Endodermal cell (in vitro differentiated cells): ENCODE data around the gene HMOX1. TPM values are rescaled to one million over a fixed set of nuclear protein-coding genes. Genes with fewer than 3 reads are reported as not detected.

ENCODE experiments used
- DNase-seq: peaks from one replicate; pipeline ENCODE4 v3.0.0-alpha.2; 2017
- H3K27ac ChIP-seq: 2 replicates; pipeline ENCODE4 v1.5.1; 2013; ENCODE audit warnings: mild to moderate bottlenecking, low read depth, low read length, moderate library complexity
- H3K27me3 ChIP-seq: 2 replicates; pipeline ENCODE4 v1.6.1; 2013; ENCODE audit warnings: mild to moderate bottlenecking, low read length, moderate library complexity; ENCODE audit not compliant: insufficient read depth, control insufficient read depth, poor library complexity, severe bottlenecking
- H3K36me3 ChIP-seq: 2 replicates; pipeline ENCODE4 v1.7.0; 2013; ENCODE audit warnings: mild to moderate bottlenecking, low read length, moderate library complexity; ENCODE audit not compliant: control insufficient read depth, insufficient read depth
- H3K4me1 ChIP-seq: one replicate; pipeline ENCODE4 v1.7.0; 2013; ENCODE audit warnings: low read length; ENCODE audit not compliant: control insufficient read depth, insufficient read depth
- H3K4me3 ChIP-seq: 2 replicates; pipeline ENCODE4 v1.5.1; 2013; ENCODE audit warnings: mild to moderate bottlenecking, low read length, moderate library complexity
- H3K9ac ChIP-seq: 2 replicates; pipeline ENCODE4 v1.6.1; 2013; ENCODE audit warnings: mild to moderate bottlenecking, low read length, moderate library complexity; ENCODE audit not compliant: poor library complexity, severe bottlenecking; ENCODE audit errors: extremely low read depth
- H3K9me3 ChIP-seq: 2 replicates; pipeline ENCODE4 v1.6.1; 2013; ENCODE audit warnings: mild to moderate bottlenecking, low read length, moderate library complexity; ENCODE audit not compliant: control insufficient read depth
- H3K27ac Mint-ChIP-seq: 2 replicates; pipeline ENCODE4 v1.8.0; 2020; ENCODE audit warnings: mixed read lengths
- H3K27me3 Mint-ChIP-seq: 2 replicates; pipeline ENCODE4 v1.8.0; 2021; ENCODE audit warnings: mild to moderate bottlenecking, mixed read lengths; ENCODE audit not compliant: insufficient read depth
- H3K36me3 Mint-ChIP-seq: 2 replicates; pipeline ENCODE4 v1.8.0; 2020; ENCODE audit warnings: low read depth, mixed read lengths
- H3K4me1 Mint-ChIP-seq: 2 replicates; pipeline ENCODE4 v1.8.0; 2020; ENCODE audit warnings: mixed read lengths
- H3K4me3 Mint-ChIP-seq: 2 replicates; pipeline ENCODE4 v1.8.0; 2020; ENCODE audit warnings: mild to moderate bottlenecking, moderate library complexity, mixed read lengths
- H3K9me3 Mint-ChIP-seq: 2 replicates; pipeline ENCODE4 v1.8.0; 2020; ENCODE audit warnings: mild to moderate bottlenecking, mixed read lengths
- WGBS, 2 experiments: methylation state at CpG; one replicate each; pipeline versions ENCODE4 v1.1.5 to v1.1.7; 2013; ENCODE audit warnings: missing lambda C conversion rate in 2 of 2, mixed read lengths in 1 of 2; ENCODE audit not compliant: insufficient coverage in 1 of 2, insufficient read length in 1 of 2; 5-methylcytosine and 5-hydroxymethylcytosine counted together
- total RNA-seq, 2 donors: library from RNA; stranded (reverse); fragmentation: NEBNext Ultra II Directional in 1 of 2; extraction: Animal tissue kit (Norgen Biotek cat#: 25700) in 1 of 2; gene quantifications; 2 replicates in 1 of 2; 3 replicates in 1 of 2; pipeline ENCODE4 v1.2.1, GENCODE V29; 2021
- TF ChIP-seq, protein P1 (sequence below): fragments of 200-600 bp; sonication (generic); conservative IDR thresholded peaks from 2 replicates; pipeline ENCODE4 v1.5.0; 2021; ENCODE audit warnings: antibody characterized with exemption, mild to moderate bottlenecking

HMOX1 gene
- total RNA-seq, 2 donors from 2014 or later, result 11.4 to 21.6 TPM

DNA sequence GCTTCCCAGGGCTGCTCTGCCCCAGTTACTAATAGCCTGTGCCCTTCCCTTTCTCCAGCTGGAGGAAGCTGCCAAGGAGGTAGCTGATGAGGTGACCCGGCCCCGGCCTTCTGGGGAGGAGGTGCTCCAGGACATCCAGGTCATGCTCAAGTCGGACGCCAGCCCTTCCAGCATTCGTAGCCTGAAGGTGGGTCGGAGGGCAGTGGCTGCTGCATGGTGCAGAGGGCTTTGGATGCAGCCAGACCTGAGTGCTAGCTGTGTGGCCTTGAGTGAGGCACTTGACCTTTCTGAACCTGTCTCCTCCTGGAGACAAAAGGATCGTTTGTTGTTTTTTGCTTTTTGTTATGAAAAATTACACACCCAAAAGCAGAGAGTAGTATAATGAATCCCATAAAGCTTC is 22.5 kb downstream of the HMOX1 start:
- TF ChIP-seq, protein P1, sequence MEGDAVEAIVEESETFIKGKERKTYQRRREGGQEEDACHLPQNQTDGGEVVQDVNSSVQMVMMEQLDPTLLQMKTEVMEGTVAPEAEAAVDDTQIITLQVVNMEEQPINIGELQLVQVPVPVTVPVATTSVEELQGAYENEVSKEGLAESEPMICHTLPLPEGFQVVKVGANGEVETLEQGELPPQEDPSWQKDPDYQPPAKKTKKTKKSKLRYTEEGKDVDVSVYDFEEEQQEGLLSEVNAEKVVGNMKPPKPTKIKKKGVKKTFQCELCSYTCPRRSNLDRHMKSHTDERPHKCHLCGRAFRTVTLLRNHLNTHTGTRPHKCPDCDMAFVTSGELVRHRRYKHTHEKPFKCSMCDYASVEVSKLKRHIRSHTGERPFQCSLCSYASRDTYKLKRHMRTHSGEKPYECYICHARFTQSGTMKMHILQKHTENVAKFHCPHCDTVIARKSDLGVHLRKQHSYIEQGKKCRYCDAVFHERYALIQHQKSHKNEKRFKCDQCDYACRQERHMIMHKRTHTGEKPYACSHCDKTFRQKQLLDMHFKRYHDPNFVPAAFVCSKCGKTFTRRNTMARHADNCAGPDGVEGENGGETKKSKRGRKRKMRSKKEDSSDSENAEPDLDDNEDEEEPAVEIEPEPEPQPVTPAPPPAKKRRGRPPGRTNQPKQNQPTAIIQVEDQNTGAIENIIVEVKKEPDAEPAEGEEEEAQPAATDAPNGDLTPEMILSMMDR, result no peak
- H3K9me3 Mint-ChIP-seq, result peaks cover 1% of the 10 kb centered on the region
- peaks cover 10% of the 10 kb centered on the region for H3K4me1 ChIP-seq
- 89 to 97% methylated on average over 4 to 7 of the region's 7 CpGs for WGBS, 2 experiments
- H3K27me3 ChIP-seq, result no peaks in the 10 kb centered on the region
- no peak overlapping the region for H3K4me3 Mint-ChIP-seq
- no peak for DNase-seq
- peaks cover 17% of the 10 kb centered on the region for H3K4me1 Mint-ChIP-seq
- peaks cover 58% of the 10 kb centered on the region for H3K36me3 ChIP-seq
- no peak overlapping the region for H3K9ac ChIP-seq
- peak overlapping the region; percentile 66 for H3K27ac Mint-ChIP-seq
- no peak overlapping the region for H3K4me3 ChIP-seq
- peaks cover 63% of the 10 kb centered on the region for H3K36me3 Mint-ChIP-seq
- no peak overlapping the region for H3K27ac ChIP-seq
- H3K27me3 Mint-ChIP-seq, result no peaks in the 10 kb centered on the region
- H3K9me3 ChIP-seq, result no peaks in the 10 kb centered on the region

DNA sequence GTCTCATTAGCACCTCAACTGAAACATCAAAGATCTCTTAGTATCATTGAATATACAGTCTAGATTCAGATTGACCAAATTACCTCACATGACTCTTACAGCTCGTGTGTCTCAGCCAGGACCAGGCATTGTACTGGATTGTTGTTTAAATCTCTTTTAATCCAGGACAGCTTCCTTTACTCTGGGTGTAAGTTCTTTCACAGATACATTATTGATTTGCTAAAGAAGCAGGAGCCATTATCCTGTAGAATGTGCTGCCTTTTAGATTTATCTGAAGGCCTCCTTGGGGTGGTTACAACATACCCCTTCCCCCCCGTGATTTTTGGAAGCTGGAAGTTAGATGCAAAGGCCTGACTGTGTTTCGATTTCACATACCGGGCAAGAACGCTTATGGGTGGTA is 23.3 kb downstream of the HMOX1 start:
- Mint-ChIP-seq H3K27ac (peak overlapping the region; percentile 66), H3K36me3 (peaks cover 68% of the 10 kb centered on the region), H3K27me3 (no peaks in the 10 kb centered on the region), H3K9me3 (no peaks in the 10 kb centered on the region), H3K4me1 (peaks cover 17% of the 10 kb centered on the region), H3K4me3 (no peak overlapping the region)
- Histone ChIP-seq H3K4me3 (no peak overlapping the region), H3K9ac (no peak overlapping the region), H3K4me1 (peaks cover 10% of the 10 kb centered on the region), H3K27ac (no peak overlapping the region), H3K36me3 (peaks cover 63% of the 10 kb centered on the region), H3K9me3 (no peaks in the 10 kb centered on the region), H3K27me3 (no peaks in the 10 kb centered on the region)
- 93 to 100% methylated on average over 2 to 5 of the region's 5 CpGs for WGBS, 2 experiments
- TF ChIP-seq, protein P1, result no peak
- no peak for DNase-seq

DNA sequence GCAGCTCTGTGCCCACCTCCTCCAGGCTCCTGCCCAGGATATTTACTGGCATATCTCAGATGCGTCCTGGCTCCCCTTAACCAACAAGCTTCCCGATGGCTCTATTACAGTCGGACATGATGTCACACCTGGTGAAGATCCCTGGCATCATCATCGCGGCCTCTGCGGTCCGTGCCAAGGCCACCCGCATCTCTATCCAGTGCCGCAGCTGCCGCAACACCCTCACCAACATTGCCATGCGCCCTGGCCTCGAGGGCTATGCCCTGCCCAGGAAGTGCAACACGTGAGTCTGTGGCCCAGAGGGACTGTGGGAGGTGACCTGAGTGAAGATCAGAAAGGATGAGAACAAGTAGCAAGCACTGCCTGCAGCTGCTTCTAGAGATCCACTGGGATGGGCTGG is 25.5 kb downstream of the HMOX1 start:
- no peak for DNase-seq
- Histone ChIP-seq H3K9ac (no peak overlapping the region), H3K4me3 (no peak overlapping the region), H3K27ac (no peak overlapping the region), H3K27me3 (no peaks in the 10 kb centered on the region), H3K36me3 (peaks cover 78% of the 10 kb centered on the region), H3K9me3 (no peaks in the 10 kb centered on the region), H3K4me1 (peaks cover 3% of the 10 kb centered on the region)
- TF ChIP-seq, protein P1, result no peak
- WGBS, 2 experiments, result 95% methylated on average over 12 to 13 of the region's 13 CpGs
- H3K36me3 Mint-ChIP-seq, result peaks cover 83% of the 10 kb centered on the region
- no peaks in the 10 kb centered on the region for H3K27me3 Mint-ChIP-seq
- peak overlapping the region; percentile 52 for H3K27ac Mint-ChIP-seq
- H3K4me3 Mint-ChIP-seq, result no peak overlapping the region
- peaks cover 10% of the 10 kb centered on the region for H3K4me1 Mint-ChIP-seq
- H3K9me3 Mint-ChIP-seq, result no peaks in the 10 kb centered on the region
